Left lung (tissue), 10 donors: Measurements from ENCODE around the gene FGF12. TPM values are rescaled to one million over a fixed set of nuclear protein-coding genes. Genes with fewer than 3 reads are reported as not detected.

ENCODE experiments used
- ATAC-seq: fragments of 200-7000 bp; cut with Tn5 transposase; one replicate; pipeline ENCODE4 v1.9.1; 2020; ENCODE audit warnings: moderate library complexity
- DNase-seq, 4 donors: peaks; one replicate each; pipeline ENCODE4 v3.0.0-alpha.2; 2013 to 2020
- H3K27ac ChIP-seq, 2 donors: fragments of 200-600 bp; sonication (generic) in 1 of 2; one replicate each; pipeline versions ENCODE4 v1.5.0 to v1.8.0; 2020 to 2021
- H3K27me3 ChIP-seq, 2 donors: fragments of 200-600 bp; sonication (generic) in 1 of 2; one replicate each; pipeline versions ENCODE4 v1.5.0 to v1.8.0; 2020 to 2021
- H3K36me3 ChIP-seq, 2 donors: fragments of 200-600 bp; sonication (generic) in 1 of 2; one replicate each; pipeline versions ENCODE4 v1.5.0 to v1.8.0; 2020 to 2021
- H3K4me1 ChIP-seq, 2 donors: fragments of 200-600 bp; one replicate each; pipeline ENCODE4 v1.8.0; 2021
- H3K4me3 ChIP-seq, 2 donors: fragments of 200-600 bp; sonication (generic) in 1 of 2; one replicate each; pipeline versions ENCODE4 v1.5.0 to v1.8.0; 2020 to 2021; ENCODE audit warnings: mild to moderate bottlenecking in 1 of 2
- H3K9me3 ChIP-seq, 2 donors: fragments of 200-600 bp; sonication (generic) in 1 of 2; one replicate each; pipeline versions ENCODE4 v1.5.0 to v1.8.0; 2020 to 2021
- intact Hi-C, 2 donors: fragments of 100-400 bp; cut with DNase I; formaldehyde crosslinking; loops; one replicate each; pipeline versions ENCODE4 v1.11.2 to v1.14.2; 2022
- polyA plus RNA-seq, 6 donors: library from polyadenylated mRNA; unstranded; fragments of 120-200 nt; gene quantifications; one replicate each; pipeline ENCODE4 v1.2.1, GENCODE V29; 2013; ENCODE audit not compliant: insufficient read length in 6 of 6
- total RNA-seq, 2 donors: library from RNA; stranded (reverse); fragmentation: NEBNext Ultra II Directional; extraction: Animal tissue kit (Norgen Biotek cat#: 25700); gene quantifications; one replicate each; pipeline ENCODE4 v1.2.1, GENCODE V29; 2021
- TF ChIP-seq, protein P1 (sequence below), 2 donors: fragments of 200-600 bp; sonication (generic) in 1 of 2; IDR thresholded peaks; one replicate each; pipeline versions ENCODE4 v1.5.0 to v1.8.0; 2021; ENCODE audit warnings: antibody characterized with exemption in 2 of 2
- donor health status: DM: no; HTN: yes; CAD: no.
- donor health status: DM: no; HTN: no; CAD: no.

FGF12 gene
- total and polyA plus RNA-seq, 8 donors, result 1.0 to 10.2 (median 4.7) TPM

DNA sequence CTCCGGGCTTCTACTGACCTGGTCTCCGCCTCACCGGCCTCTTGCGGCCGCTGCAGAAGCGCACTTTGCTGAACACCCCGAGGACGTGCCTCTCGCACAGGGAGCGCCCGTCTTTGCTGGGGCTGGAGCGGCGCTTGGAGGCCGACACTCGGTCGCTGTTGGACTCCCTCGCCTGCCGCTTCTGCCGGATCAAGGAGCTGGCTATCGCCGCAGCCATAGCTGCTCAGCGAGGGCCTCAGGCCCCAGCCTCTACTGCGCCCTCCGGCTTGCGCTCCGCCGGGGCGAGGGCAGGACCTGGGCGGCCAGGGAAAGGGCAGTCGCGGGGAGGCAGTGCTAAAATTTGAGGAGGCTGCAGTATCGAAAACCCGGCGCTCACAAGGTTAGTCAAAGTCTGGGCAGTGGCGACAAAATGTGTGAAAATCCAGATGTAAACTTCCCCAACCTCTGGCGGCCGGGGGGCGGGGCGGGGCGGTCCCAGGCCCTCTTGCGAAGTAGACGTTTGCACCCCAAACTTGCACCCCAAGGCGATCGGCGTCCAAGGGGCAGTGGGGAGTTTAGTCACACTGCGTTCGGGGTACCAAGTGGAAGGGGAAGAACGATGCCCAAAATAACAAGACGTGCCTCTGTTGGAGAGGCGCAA, 319.2 kb downstream of the FGF12 start:
- peak; percentile 32 for ATAC-seq
- DNase-seq, result peak in 2 of 4 donors; percentile 35 to 70
- intact Hi-C loops, result no loop called here
- Histone ChIP-seq H3K36me3 (no peaks in the 10 kb centered on the region), H3K4me1 (peaks cover 0 to 12% of the 10 kb centered on the region in 2 donors), H3K27me3 (peaks cover 43 to 58% of the 10 kb centered on the region in 2 donors), H3K9me3 (no peaks in the 10 kb centered on the region), H3K4me3 (peak overlapping the region in 1 of 2 donors; percentile 37), H3K27ac (no peak overlapping the region)
- TF ChIP-seq, protein P1, sequence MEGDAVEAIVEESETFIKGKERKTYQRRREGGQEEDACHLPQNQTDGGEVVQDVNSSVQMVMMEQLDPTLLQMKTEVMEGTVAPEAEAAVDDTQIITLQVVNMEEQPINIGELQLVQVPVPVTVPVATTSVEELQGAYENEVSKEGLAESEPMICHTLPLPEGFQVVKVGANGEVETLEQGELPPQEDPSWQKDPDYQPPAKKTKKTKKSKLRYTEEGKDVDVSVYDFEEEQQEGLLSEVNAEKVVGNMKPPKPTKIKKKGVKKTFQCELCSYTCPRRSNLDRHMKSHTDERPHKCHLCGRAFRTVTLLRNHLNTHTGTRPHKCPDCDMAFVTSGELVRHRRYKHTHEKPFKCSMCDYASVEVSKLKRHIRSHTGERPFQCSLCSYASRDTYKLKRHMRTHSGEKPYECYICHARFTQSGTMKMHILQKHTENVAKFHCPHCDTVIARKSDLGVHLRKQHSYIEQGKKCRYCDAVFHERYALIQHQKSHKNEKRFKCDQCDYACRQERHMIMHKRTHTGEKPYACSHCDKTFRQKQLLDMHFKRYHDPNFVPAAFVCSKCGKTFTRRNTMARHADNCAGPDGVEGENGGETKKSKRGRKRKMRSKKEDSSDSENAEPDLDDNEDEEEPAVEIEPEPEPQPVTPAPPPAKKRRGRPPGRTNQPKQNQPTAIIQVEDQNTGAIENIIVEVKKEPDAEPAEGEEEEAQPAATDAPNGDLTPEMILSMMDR (IDR thresholded peaks at IDR 0.05), result no peak

DNA sequence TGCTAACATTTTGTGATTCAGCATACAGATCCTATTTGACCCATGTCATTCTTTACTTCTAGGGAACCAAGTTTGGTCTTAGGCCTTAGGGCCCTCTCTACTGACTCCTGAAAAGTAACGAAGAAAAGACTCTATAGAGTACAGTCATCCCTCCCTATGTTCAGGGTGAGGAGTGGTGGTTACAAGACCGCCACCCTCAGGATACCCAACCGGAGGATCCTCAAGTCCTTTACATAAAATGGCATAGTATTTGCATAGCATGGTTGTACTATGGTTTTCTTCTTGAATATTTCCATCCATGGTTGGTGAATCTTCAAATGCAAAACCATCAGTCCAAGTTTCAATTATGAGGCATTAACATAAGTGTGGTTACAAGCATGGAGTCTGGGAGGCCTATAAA, 327.6 kb downstream of the FGF12 start:
- H3K4me1 ChIP-seq, result no peaks in the 10 kb centered on the region
- H3K27ac ChIP-seq, result no peak overlapping the region
- no peak overlapping the region for H3K4me3 ChIP-seq
- intact Hi-C loops, result no loop called here
- TF ChIP-seq, protein P1 (IDR thresholded peaks at IDR 0.05), result no peak
- no peak for DNase-seq
- no peaks in the 10 kb centered on the region for H3K27me3 ChIP-seq
- ATAC-seq, result no peak
- H3K36me3 ChIP-seq, result no peaks in the 10 kb centered on the region
- no peaks in the 10 kb centered on the region for H3K9me3 ChIP-seq

DNA sequence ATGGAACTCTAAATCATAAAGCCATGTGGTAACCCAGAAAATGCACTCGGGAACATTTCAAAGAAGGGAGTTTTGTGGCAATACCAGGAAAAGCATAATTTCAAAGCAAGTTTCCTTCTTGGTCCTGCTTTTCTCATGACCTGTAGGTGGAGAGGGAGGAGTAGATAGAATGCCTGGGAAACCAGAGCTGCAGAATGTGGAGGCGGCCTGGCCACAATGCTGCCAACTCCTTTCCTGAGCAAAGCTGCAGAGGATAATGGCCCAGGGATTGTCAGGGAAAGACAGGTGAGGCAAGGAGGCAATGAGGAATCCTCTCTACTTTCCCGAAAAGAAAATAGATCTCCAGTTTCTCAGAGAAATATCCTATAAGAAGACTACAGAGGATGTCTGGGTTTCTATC, 330.3 kb downstream of the FGF12 start:
- intact Hi-C loops, result no loop called here
- no peak for ATAC-seq

DNA sequence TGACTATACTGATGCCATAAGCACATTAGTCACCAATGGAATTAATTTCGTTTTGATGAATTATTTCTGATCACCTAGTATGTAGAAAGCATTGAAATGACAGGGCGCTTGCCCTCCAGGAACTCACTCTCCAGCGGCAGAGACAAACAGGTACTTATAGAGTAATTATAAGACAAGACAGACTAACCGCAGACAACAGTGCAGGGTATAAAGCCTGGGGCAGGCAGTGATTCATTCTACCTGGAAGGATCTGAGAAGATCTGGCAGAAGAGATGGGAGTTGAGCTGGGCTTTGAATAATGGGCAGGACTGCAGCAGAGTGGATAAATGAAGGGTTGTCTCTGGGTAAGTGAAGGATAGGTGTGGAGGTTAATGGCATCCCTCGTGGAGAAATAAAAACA, 331.8 kb downstream of the FGF12 start:
- Histone ChIP-seq H3K4me1 (no peaks in the 10 kb centered on the region), H3K27ac (no peak overlapping the region), H3K4me3 (no peak overlapping the region), H3K9me3 (no peaks in the 10 kb centered on the region), H3K36me3 (no peaks in the 10 kb centered on the region), H3K27me3 (no peaks in the 10 kb centered on the region)
- TF ChIP-seq, protein P1 (IDR thresholded peaks at IDR 0.05), result no peak
- ATAC-seq (no peak), DNase-seq (no peak)
- intact Hi-C loops, result no loop called here

More for the DNA sequence above, 330.3 kb downstream of the FGF12 start:
- H3K27ac ChIP-seq, result no peak overlapping the region
- no peak for DNase-seq
- no peak overlapping the region for H3K4me3 ChIP-seq
- no peaks in the 10 kb centered on the region for H3K27me3 ChIP-seq
- no peaks in the 10 kb centered on the region for H3K9me3 ChIP-seq
- no peaks in the 10 kb centered on the region for H3K4me1 ChIP-seq
- no peaks in the 10 kb centered on the region for H3K36me3 ChIP-seq
- TF ChIP-seq, protein P1 (IDR thresholded peaks at IDR 0.05), result no peak

DNA sequence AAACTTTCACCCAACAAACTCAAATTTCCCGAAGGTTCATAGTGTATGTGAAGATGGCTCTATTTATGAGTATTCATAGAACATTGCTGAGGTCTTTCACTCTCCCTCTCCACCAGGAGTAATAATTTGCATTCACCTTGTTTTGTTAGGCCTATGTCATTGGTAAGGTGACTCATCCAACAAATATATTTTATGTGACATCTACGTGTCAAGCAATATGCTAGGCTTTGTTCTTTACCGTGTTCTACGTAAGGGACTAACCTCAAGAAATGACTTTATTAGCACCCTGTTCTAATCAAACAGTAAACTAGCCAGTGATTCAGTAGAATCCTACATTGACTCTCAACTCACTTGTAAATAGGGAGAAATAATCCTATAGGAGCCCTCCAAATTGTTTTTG, 334.4 kb downstream of the FGF12 start:
- no peak overlapping the region for H3K4me3 ChIP-seq
- DNase-seq (no peak), ATAC-seq (no peak)
- H3K27me3 ChIP-seq, result no peaks in the 10 kb centered on the region
- intact Hi-C loops, result no loop called here
- TF ChIP-seq, protein P1 (IDR thresholded peaks at IDR 0.05), result no peak
- no peaks in the 10 kb centered on the region for H3K4me1 ChIP-seq
- no peaks in the 10 kb centered on the region for H3K36me3 ChIP-seq
- H3K27ac ChIP-seq, result no peak overlapping the region
- no peaks in the 10 kb centered on the region for H3K9me3 ChIP-seq
